MM.1S (cell line): ENCODE results near the gene TJAP1.

ENCODE experiments used
- DNase-seq: peaks from one replicate; pipeline ENCODE4 v3.0.0-alpha.2; 2015
- H2AFZ ChIP-seq: fragments of 300-600 bp; sonication (generic); 2 replicates; pipeline ENCODE4 v1.6.0; 2016; ENCODE audit warnings: antibody characterized with exemption, low read length
- H3F3A ChIP-seq: fragments of 300-600 bp; sonication (generic); 2 replicates; pipeline ENCODE4 v1.6.1; 2016; ENCODE audit warnings: mild to moderate bottlenecking, antibody characterized with exemption, low read length, moderate library complexity, mixed read lengths; ENCODE audit not compliant: insufficient read depth
- H3K27ac ChIP-seq: fragments of 300-600 bp; sonication (generic); 2 replicates; pipeline ENCODE4 v1.5.1; 2016; ENCODE audit warnings: mild to moderate bottlenecking, low read length
- H3K27me3 ChIP-seq: fragments of 300-600 bp; sonication (generic); replicated peaks from 2 replicates; pipeline ENCODE4 v1.6.0; 2016; ENCODE audit warnings: low read length; ENCODE audit not compliant: insufficient read depth
- H3K36me3 ChIP-seq: fragments of 300-600 bp; sonication (generic); replicated peaks from 2 replicates; pipeline ENCODE4 v1.6.1; 2016; ENCODE audit warnings: mild to moderate bottlenecking, low read length, mixed read lengths; ENCODE audit not compliant: insufficient read depth
- H3K4me1 ChIP-seq: fragments of 300-600 bp; sonication (generic); 2 replicates; pipeline ENCODE4 v1.6.1; 2016; ENCODE audit warnings: low read length, mixed read lengths
- H3K4me2 ChIP-seq: fragments of 300-600 bp; sonication (generic); 2 replicates; pipeline ENCODE4 v1.6.0; 2016; ENCODE audit warnings: low read depth, low read length
- H3K4me3 ChIP-seq: fragments of 300-600 bp; sonication (generic); 2 replicates; pipeline ENCODE4 v1.5.1; 2016; ENCODE audit warnings: low read length, mixed read lengths
- H3K79me2 ChIP-seq: fragments of 300-600 bp; sonication (generic); 2 replicates; pipeline ENCODE4 v1.6.1; 2016; ENCODE audit warnings: mixed run types, low read length, mixed read lengths
- H3K9ac ChIP-seq: fragments of 300-600 bp; sonication (generic); 2 replicates; pipeline ENCODE4 v1.6.1; 2016; ENCODE audit warnings: low read length, mixed read lengths
- H3K9me2 ChIP-seq: fragments of 300-600 bp; sonication (generic); replicated peaks from 2 replicates; pipeline ENCODE4 v1.6.1; 2016; ENCODE audit warnings: mild to moderate bottlenecking, low read length, mixed read lengths; ENCODE audit not compliant: insufficient read depth
- H3K9me3 ChIP-seq: fragments of 300-600 bp; sonication (generic); replicated peaks from 2 replicates; pipeline ENCODE4 v1.6.1; 2016; ENCODE audit warnings: mild to moderate bottlenecking, low read length, mixed read lengths; ENCODE audit not compliant: insufficient read depth
- H4K20me1 ChIP-seq: fragments of 300-600 bp; sonication (generic); 2 replicates; pipeline ENCODE4 v1.6.1; 2016; ENCODE audit warnings: mild to moderate bottlenecking, low read length, moderate library complexity, mixed read lengths; ENCODE audit not compliant: insufficient read depth
- CTCF ChIP-seq: fragments of 300-600 bp; sonication (generic); IDR thresholded peaks from 2 replicates; pipeline ENCODE4 v1.5.1; 2016; ENCODE audit warnings: antibody characterized with exemption, low read length, mixed read lengths
- EZH2 ChIP-seq: fragments of 300-600 bp; sonication (generic); optimal IDR thresholded peaks from 2 replicates; pipeline ENCODE3; 2017; ENCODE audit warnings: low read depth, mild to moderate bottlenecking, antibody characterized with exemption, low read length, mixed read lengths
- EZH2phosphoT487 ChIP-seq: fragments of 300-600 bp; sonication (generic); IDR thresholded peaks from 2 replicates; pipeline ENCODE4 v1.6.1; 2018; ENCODE audit warnings: antibody characterized with exemption, low read length

The TJAP1 gene

GRCh38 chr6:43521836-43522235 is 44.5 kb downstream of the TJAP1 start:
- no peak for DNase-seq
- Histone ChIP-seq H3K4me1 (0 out of 2 replicates have a peak, but pooled peaks cover 3% of the 10 kb centered on the region), H3K9ac (no peak overlapping the region), H3F3A (0 out of 2 replicates have a peak, but pooled peaks cover 4% of the 10 kb centered on the region), H3K27me3 (no peaks in the 10 kb centered on the region), H3K36me3 (peaks cover 18% of the 10 kb centered on the region), H3K9me2 (no peaks in the 10 kb centered on the region), H3K9me3 (no peaks in the 10 kb centered on the region), H3K27ac (no peak overlapping the region), H3K79me2 (peaks cover 36% of the 10 kb centered on the region), H4K20me1 (no peaks in the 10 kb centered on the region), H3K4me2 (no peak overlapping the region), H2AFZ (no peak overlapping the region), H3K4me3 (no peak overlapping the region)
- TF ChIP-seq EZH2 (no peak), EZH2phosphoT487 (no peak), CTCF (no peak)

GRCh38 chr6:43522547-43523261 is 45.3 kb downstream of the TJAP1 start:
- H3K4me2 ChIP-seq: no peak overlapping the region
- no peaks in the 10 kb centered on the region for H3K27me3 ChIP-seq
- TF ChIP-seq CTCF (no peak), EZH2 (no peak), EZH2phosphoT487 (no peak)
- no peaks in the 10 kb centered on the region for H4K20me1 ChIP-seq
- H3K9me3 ChIP-seq: no peaks in the 10 kb centered on the region
- peaks cover 18% of the 10 kb centered on the region for H3K36me3 ChIP-seq
- H2AFZ ChIP-seq: no peak overlapping the region
- H3K79me2 ChIP-seq: peaks cover 28% of the 10 kb centered on the region
- no peaks in the 10 kb centered on the region for H3K9me2 ChIP-seq
- 0 out of 2 replicates have a peak, but pooled peaks cover 3% of the 10 kb centered on the region for H3K4me1 ChIP-seq
- no peak overlapping the region for H3K4me3 ChIP-seq
- H3K27ac ChIP-seq: no peak overlapping the region
- H3K9ac ChIP-seq: no peak overlapping the region
- 0 out of 2 replicates have a peak, but pooled peaks cover 4% of the 10 kb centered on the region for H3F3A ChIP-seq
- DNase-seq: no peak

GRCh38 chr6:43523284-43523683 is 45.9 kb downstream of the TJAP1 start:
- no peak overlapping the region for H3K27ac ChIP-seq
- H3K4me1 ChIP-seq: 0 out of 2 replicates have a peak, but pooled peaks cover 3% of the 10 kb centered on the region
- 0 out of 2 replicates have a peak, but pooled peaks cover 4% of the 10 kb centered on the region for H3F3A ChIP-seq
- no peak overlapping the region for H3K4me3 ChIP-seq
- H3K36me3 ChIP-seq: peaks cover 18% of the 10 kb centered on the region
- no peak overlapping the region for H2AFZ ChIP-seq
- H4K20me1 ChIP-seq: no peaks in the 10 kb centered on the region
- H3K9ac ChIP-seq: no peak overlapping the region
- no peaks in the 10 kb centered on the region for H3K9me3 ChIP-seq
- H3K4me2 ChIP-seq: no peak overlapping the region
- H3K9me2 ChIP-seq: no peaks in the 10 kb centered on the region
- H3K79me2 ChIP-seq: peaks cover 22% of the 10 kb centered on the region
- no peak for TF ChIP-seq CTCF
- TF ChIP-seq EZH2phosphoT487: no peak
- no peak for TF ChIP-seq EZH2
- H3K27me3 ChIP-seq: no peaks in the 10 kb centered on the region
- DNase-seq: no peak
